Measurements from ENCODE around the gene SLITRK3. TPM values are rescaled to one million over a fixed set of nuclear protein-coding genes. Genes with fewer than 3 reads are reported as not detected.

The SLITRK3 gene
- total RNA-seq, 1 experiment from 2014 or later, result not detected

GRCh38 chr3:165210727-165211126 lies 14.5 kb upstream of the SLITRK3 start:
- intact Hi-C loops (cut with micrococcal nuclease), result no loop called here
- no peaks in the 10 kb centered on the region for H3K36me3 Mint-ChIP-seq (ENCODE audit: insufficient read depth, unreplicated experiment)
- H3K4me1 Mint-ChIP-seq (ENCODE audit: insufficient read depth, unreplicated experiment), result no peaks in the 10 kb centered on the region
- no peak overlapping the region for H3K4me3 Mint-ChIP-seq (ENCODE audit: unreplicated experiment)
- CTCF ChIA-PET, result interaction anchor here (0.6 to 1.7 kb wide), 4 partner anchors 8 to 117 kb away, joined by 3 to 8 read pairs (median 5); no protein-coding TSS in a partner anchor
- no peaks in the 10 kb centered on the region for H3K27me3 Mint-ChIP-seq (ENCODE audit: insufficient read depth, unreplicated experiment)
- no peaks in the 10 kb centered on the region for H3K9me3 Mint-ChIP-seq (ENCODE audit: unreplicated experiment)
- POLR2A ChIA-PET, result interaction anchor here (0.6 kb wide), 1 partner anchor 1774 kb away, joined by 3 read pairs; no protein-coding TSS in a partner anchor
- H3K27ac Mint-ChIP-seq (ENCODE audit: low read depth, unreplicated experiment), result no peak overlapping the region
- no peak for DNase-seq (ENCODE audit: unreplicated experiment)
- no TSS peak for BruUV-seq (replicated peaks)
- TF ChIP-seq CTCF (IDR thresholded peaks at IDR 0.05; ENCODE audit: unreplicated experiment), result no peak

GRCh38 chr3:165210132-165210531 lies 13.9 kb upstream of the SLITRK3 start:
- BruUV-seq (replicated peaks), result no TSS peak
- POLR2A ChIA-PET, result interaction anchor here (0.6 kb wide), 1 partner anchor 1775 kb away, joined by 3 read pairs; no protein-coding TSS in a partner anchor

GRCh38 chr3:165206454-165207266 lies 10.5 kb upstream of the SLITRK3 start:
- H3K36me3 Mint-ChIP-seq (ENCODE audit: insufficient read depth, unreplicated experiment), result no peaks in the 10 kb centered on the region
- ChIA-PET POLR2A (no interaction called here), CTCF (interaction anchor here (0.5 to 1.8 kb wide), 29 partner anchors 8 to 1918 kb away, joined by 3 to 18 read pairs (median 4); partner anchors contain the start of gene BCHE)
- intact Hi-C loops (cut with micrococcal nuclease), result loop anchor here (5.0 kb wide), 1 partner anchor 1826 kb away; no protein-coding TSS in a partner anchor
- peak; percentile 85 for DNase-seq (ENCODE audit: unreplicated experiment)
- BruUV-seq (replicated peaks), result no TSS peak
- H3K27ac Mint-ChIP-seq (ENCODE audit: low read depth, unreplicated experiment), result no peak overlapping the region
- TF ChIP-seq CTCF (IDR thresholded peaks at IDR 0.05; ENCODE audit: unreplicated experiment), result peak; percentile 74
- no peaks in the 10 kb centered on the region for H3K4me1 Mint-ChIP-seq (ENCODE audit: insufficient read depth, unreplicated experiment)
- H3K27me3 Mint-ChIP-seq (ENCODE audit: insufficient read depth, unreplicated experiment), result no peaks in the 10 kb centered on the region
- no peaks in the 10 kb centered on the region for H3K9me3 Mint-ChIP-seq (ENCODE audit: unreplicated experiment)
- H3K4me3 Mint-ChIP-seq (ENCODE audit: unreplicated experiment), result peak overlapping the region; percentile 70

More at GRCh38 chr3:165210132-165210531, 13.9 kb upstream of the SLITRK3 start:
- DNase-seq (ENCODE audit: unreplicated experiment), result peak; percentile 5
- CTCF ChIA-PET, result interaction anchor here (0.6 to 1.7 kb wide), 5 partner anchors 9 to 1314 kb away, joined by 3 to 8 read pairs (median 3); no protein-coding TSS in a partner anchor
- intact Hi-C loops (cut with micrococcal nuclease), result no loop called here
- Mint-ChIP-seq H3K4me1 (ENCODE audit: insufficient read depth, unreplicated experiment) (no peaks in the 10 kb centered on the region), H3K27ac (ENCODE audit: low read depth, unreplicated experiment) (no peak overlapping the region), H3K27me3 (ENCODE audit: insufficient read depth, unreplicated experiment) (no peaks in the 10 kb centered on the region), H3K4me3 (ENCODE audit: unreplicated experiment) (no peak overlapping the region), H3K9me3 (ENCODE audit: unreplicated experiment) (no peaks in the 10 kb centered on the region), H3K36me3 (ENCODE audit: insufficient read depth, unreplicated experiment) (no peaks in the 10 kb centered on the region)
- TF ChIP-seq CTCF (IDR thresholded peaks at IDR 0.05; ENCODE audit: unreplicated experiment), result no peak

- POLR2A ChIA-PET, result no interaction called here
- BruUV-seq (replicated peaks), result no TSS peak
Observed at GRCh38 chr3:165204445-165204844, 8.3 kb upstream of the SLITRK3 start.

More at GRCh38 chr3:165204445-165204844, 8.3 kb upstream of the SLITRK3 start:
- Mint-ChIP-seq H3K27ac (ENCODE audit: low read depth, unreplicated experiment) (no peak overlapping the region), H3K36me3 (ENCODE audit: insufficient read depth, unreplicated experiment) (no peaks in the 10 kb centered on the region), H3K4me3 (ENCODE audit: unreplicated experiment) (no peak overlapping the region), H3K27me3 (ENCODE audit: insufficient read depth, unreplicated experiment) (no peaks in the 10 kb centered on the region), H3K4me1 (ENCODE audit: insufficient read depth, unreplicated experiment) (no peaks in the 10 kb centered on the region), H3K9me3 (ENCODE audit: unreplicated experiment) (no peaks in the 10 kb centered on the region)
- no peak for TF ChIP-seq CTCF (IDR thresholded peaks at IDR 0.05; ENCODE audit: unreplicated experiment)
- CTCF ChIA-PET, result no interaction called here
- no peak for DNase-seq (ENCODE audit: unreplicated experiment)
- intact Hi-C loops (cut with micrococcal nuclease), result no loop called here

Data from MCF 10A (cell line).